RWPE2 (cell line): Measurements from ENCODE around the gene PDHB.

Experiments
- ATAC-seq: fragments of 200-7000 bp; cut with Tn5 transposase; 3 replicates; pipeline ENCODE4 v1.9.1; 2021; ENCODE audit warnings: low read depth
- DNase-seq: peaks from one replicate; pipeline ENCODE4 v3.0.0-alpha.2; 2020; ENCODE audit warnings: low spot score
- H3K27ac ChIP-seq: fragments of 450-650 bp; 2 replicates; pipeline ENCODE4 v1.5.1; 2017; ENCODE audit warnings: mild to moderate bottlenecking; ENCODE audit not compliant: poor library complexity, severe bottlenecking
- H3K27me3 ChIP-seq: fragments of 250-450 bp; sonication (Bioruptor Pico); 2 replicates; pipeline ENCODE4 v1.5.1; 2021; ENCODE audit warnings: mild to moderate bottlenecking, moderate library complexity; ENCODE audit not compliant: insufficient read depth, poor library complexity, severe bottlenecking
- H3K36me3 ChIP-seq: fragments of 250-450 bp; sonication (Bioruptor Pico); 2 replicates; pipeline ENCODE4 v1.5.1; 2020; ENCODE audit warnings: low read depth, mild to moderate bottlenecking, moderate library complexity
- H3K4me1 ChIP-seq: fragments of 250-450 bp; sonication (Bioruptor Pico); 2 replicates; pipeline ENCODE4 v1.5.1; 2021; ENCODE audit warnings: mild to moderate bottlenecking, moderate library complexity; ENCODE audit not compliant: insufficient read depth, poor library complexity, severe bottlenecking
- H3K4me3 ChIP-seq: fragments of 250-450 bp; sonication (Bioruptor Pico); 2 replicates; pipeline ENCODE4 v1.5.1; 2021; ENCODE audit warnings: mild to moderate bottlenecking, moderate library complexity; ENCODE audit not compliant: severe bottlenecking
- H3K9me3 ChIP-seq: fragments of 250-450 bp; sonication (Bioruptor Pico); 2 replicates; pipeline ENCODE4 v1.5.1; 2021; ENCODE audit warnings: mild to moderate bottlenecking, moderate library complexity; ENCODE audit not compliant: severe bottlenecking
- TF ChIP-seq, protein P1 (sequence below): fragments of 450-650 bp; IDR thresholded peaks from one replicate; pipeline ENCODE4 v1.5.1; 2017; ENCODE audit warnings: mild to moderate bottlenecking, moderate library complexity; ENCODE audit not compliant: poor library complexity, severe bottlenecking

Gene PDHB

DNA sequence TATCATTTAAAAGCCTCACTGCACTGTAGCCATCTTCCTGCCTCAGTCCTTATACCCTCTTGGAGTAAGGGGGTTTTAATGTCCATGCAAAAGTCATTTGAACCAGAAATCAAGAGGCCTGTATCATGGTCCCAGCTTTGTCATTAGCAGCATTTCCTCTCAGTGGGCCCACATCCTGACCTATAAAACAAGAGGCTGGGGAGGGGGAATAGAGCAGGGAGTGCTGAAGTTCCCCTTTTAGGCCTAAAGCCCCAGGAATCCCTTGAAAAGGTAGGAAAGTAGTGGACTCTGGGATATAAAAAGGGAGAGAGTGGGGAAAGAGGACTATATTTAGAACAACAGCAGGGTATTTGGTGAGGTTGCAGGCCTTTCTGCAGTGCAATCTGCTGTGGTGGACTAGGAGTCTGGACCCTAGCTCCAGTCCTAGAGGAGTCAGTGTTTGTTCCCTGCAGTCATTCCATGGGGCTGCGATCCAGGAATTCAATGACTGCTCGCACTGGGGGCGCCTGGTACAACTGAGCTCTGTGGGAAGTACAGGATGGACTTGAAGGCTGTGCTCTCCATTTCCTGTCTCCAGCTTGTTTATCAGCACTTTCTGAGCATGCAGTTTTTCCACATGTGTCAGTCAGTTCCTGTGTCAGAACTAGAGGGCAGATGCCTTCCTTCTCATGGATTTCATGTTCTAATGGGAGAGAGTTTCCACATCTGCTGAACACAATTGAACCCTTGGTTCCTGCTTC, 46.8 kb downstream of the PDHB start:
- ATAC-seq (no peak), DNase-seq (no peak)
- Histone ChIP-seq H3K27ac (no peak overlapping the region), H3K4me1 (peaks cover 11% of the 10 kb centered on the region), H3K9me3 (no peaks in the 10 kb centered on the region), H3K36me3 (no peaks in the 10 kb centered on the region; the same call in 1 of the 2 replicates), H3K4me3 (no peak overlapping the region), H3K27me3 (no peaks in the 10 kb centered on the region)
- TF ChIP-seq, protein P1, sequence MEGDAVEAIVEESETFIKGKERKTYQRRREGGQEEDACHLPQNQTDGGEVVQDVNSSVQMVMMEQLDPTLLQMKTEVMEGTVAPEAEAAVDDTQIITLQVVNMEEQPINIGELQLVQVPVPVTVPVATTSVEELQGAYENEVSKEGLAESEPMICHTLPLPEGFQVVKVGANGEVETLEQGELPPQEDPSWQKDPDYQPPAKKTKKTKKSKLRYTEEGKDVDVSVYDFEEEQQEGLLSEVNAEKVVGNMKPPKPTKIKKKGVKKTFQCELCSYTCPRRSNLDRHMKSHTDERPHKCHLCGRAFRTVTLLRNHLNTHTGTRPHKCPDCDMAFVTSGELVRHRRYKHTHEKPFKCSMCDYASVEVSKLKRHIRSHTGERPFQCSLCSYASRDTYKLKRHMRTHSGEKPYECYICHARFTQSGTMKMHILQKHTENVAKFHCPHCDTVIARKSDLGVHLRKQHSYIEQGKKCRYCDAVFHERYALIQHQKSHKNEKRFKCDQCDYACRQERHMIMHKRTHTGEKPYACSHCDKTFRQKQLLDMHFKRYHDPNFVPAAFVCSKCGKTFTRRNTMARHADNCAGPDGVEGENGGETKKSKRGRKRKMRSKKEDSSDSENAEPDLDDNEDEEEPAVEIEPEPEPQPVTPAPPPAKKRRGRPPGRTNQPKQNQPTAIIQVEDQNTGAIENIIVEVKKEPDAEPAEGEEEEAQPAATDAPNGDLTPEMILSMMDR, result no peak

DNA sequence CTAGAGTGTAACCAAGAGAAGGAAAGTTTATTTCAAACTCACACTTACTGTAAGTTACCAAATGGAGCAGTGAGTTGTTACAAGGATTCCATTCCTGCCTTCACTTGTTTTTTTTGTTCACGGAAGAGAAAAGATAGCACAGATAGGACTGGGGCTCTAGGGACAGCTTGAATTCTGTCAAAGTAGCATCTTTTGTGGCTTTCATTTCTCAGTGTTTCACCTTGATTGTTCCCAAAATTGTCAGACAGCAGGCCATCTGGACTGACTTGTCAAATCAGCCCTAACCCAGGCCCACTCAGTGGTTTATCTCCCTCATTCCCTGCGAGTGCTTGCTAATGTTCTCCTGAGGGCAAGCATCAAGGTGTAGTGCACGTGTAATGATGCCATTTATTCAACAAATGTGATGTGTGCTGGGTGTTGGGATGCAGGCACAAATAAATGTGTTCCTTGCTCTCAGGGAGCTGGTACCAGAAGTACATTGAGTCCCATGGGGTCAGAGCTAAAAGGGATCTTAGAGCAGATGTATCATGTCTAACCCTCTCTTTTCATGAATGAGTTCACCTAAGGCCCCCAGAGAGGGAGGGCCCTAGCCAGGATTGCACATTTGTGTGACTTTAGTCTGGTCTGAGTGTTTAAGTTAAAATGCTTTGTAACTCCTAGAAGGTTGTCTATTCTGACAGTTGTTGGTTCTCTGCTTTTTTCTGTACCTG, 49.1 kb downstream of the PDHB start:
- DNase-seq (no peak), ATAC-seq (no peak)
- TF ChIP-seq, protein P1, result no peak
- H3K9me3 ChIP-seq, result no peaks in the 10 kb centered on the region
- no peaks in the 10 kb centered on the region; the same call in 1 of the 2 replicates for H3K36me3 ChIP-seq
- peaks cover 11% of the 10 kb centered on the region for H3K4me1 ChIP-seq
- H3K27ac ChIP-seq, result peak overlapping the region; percentile 29
- H3K27me3 ChIP-seq, result no peaks in the 10 kb centered on the region
- no peak overlapping the region for H3K4me3 ChIP-seq

DNA sequence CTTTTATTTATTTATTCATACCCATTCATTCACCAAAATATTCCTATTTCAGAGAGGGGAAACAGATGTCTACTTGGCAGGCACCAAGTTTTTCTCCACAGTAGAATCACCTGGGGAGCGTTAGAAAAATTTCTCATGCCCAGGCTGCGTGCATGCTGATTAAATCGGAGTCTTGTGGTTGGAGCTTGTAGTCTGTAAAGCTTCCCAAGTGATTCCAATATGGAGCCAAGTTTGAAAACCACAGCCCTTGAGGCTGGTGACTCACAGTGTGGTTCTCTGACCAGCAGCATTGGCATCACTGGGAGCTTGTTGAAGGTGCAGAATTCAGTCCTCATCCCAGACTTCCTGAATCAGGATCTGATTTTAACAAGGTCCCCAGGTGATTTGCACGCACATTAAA, 49.7 kb downstream of the PDHB start:
- DNase-seq (peak; percentile 65), ATAC-seq (peak; percentile 97)
- H3K9me3 ChIP-seq, result no peaks in the 10 kb centered on the region
- no peaks in the 10 kb centered on the region; the same call in 1 of the 2 replicates for H3K36me3 ChIP-seq
- TF ChIP-seq, protein P1, result no peak
- H3K27ac ChIP-seq, result peak overlapping the region; percentile 29
- H3K4me3 ChIP-seq, result no peak overlapping the region
- H3K4me1 ChIP-seq, result peaks cover 11% of the 10 kb centered on the region
- no peaks in the 10 kb centered on the region for H3K27me3 ChIP-seq

DNA sequence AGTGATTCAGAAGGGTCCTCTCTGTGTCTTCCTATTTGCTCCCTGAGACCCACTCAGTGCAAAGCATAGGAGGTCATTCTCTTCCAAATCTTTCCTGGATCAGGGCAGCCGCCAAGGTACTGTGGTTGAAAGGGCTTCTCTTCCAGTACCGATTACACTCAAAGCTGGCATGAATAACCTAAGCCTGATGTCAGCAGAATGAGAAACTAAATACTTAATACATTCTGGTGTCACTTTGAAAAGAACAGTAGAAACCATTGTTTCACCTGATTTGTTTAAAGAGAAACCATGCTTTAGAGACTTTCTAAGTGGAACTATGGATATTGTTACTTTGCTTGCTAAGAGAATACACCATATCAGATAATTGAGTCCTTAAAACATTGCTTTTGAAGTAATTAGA, 50.2 kb downstream of the PDHB start:
- no peaks in the 10 kb centered on the region for H3K27me3 ChIP-seq
- no peaks in the 10 kb centered on the region; the same call in 1 of the 2 replicates for H3K36me3 ChIP-seq
- no peak overlapping the region for H3K4me3 ChIP-seq
- TF ChIP-seq, protein P1, result no peak
- peak overlapping the region; percentile 29 for H3K27ac ChIP-seq
- DNase-seq (no peak), ATAC-seq (no peak)
- H3K9me3 ChIP-seq, result no peaks in the 10 kb centered on the region
- peaks cover 11% of the 10 kb centered on the region for H3K4me1 ChIP-seq
